ENCODE data around the gene SLC48A1.
A peak's percentile ranks its signal among the peaks of the same experiment; 100 is the strongest.

SLC48A1 gene

DNA sequence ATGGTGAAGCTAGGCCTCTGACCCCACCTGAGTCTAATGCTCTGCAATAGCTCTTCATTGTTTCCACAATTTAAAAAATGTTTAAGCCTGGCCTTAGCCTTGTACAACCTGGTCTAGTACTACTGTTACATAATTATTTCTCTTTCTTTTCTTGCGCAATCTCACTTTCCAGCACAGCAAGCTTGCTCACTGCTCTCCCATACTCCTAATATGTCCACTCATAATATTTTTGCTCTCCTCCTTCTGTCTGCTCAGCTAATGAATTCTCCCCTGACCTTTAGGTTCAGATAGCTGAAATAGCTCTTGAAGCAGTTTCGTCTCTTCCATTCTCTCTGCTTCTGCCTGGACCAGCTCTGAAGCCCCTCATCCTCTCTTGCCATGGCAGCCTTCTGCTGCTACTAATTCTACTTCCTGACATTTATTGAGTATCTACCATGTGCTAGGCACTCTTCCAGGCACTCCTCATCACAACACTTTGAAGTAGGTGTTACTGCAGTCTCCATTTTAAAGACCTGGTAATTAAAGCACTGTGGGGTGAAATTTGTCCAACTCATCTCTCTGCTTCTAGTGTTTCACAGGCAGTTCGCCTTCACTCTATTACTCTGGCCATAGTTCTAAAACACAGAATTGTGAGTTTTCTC is 2.8 kb upstream of the SLC48A1 start (continued):
- TF ChIP-seq BACH2 (CRISPR knock-in tag; IDR thresholded peaks at IDR 0.05; ENCODE audit: borderline replicate concordance): no peak

DNA sequence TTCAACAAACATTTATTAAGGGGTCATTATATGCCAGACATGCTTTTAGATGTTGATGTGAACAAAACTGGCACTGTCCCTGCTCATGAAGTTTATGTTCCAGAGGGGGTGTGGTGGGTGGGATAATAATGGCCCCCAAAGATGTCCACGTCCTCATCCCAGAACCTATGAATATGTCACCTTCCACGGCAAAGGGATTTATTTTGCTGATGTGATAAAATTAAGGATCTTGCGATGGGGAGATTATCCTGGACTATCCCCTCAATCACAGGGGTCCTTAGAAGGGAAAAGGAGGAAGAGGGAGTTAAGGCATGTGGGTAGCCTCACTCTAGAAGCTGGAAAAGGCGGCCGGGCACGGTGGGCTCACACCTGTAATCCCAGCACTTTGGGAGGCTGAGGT is 1.7 kb upstream of the SLC48A1 start:
- TF ChIP-seq ZFP3 (CRISPR knock-in tag; IDR thresholded peaks at IDR 0.05) (no peak), TOX (CRISPR knock-in tag; IDR thresholded peaks at IDR 0.05; ENCODE audit: borderline replicate concordance) (no peak), ZNF8 (CRISPR knock-in tag; IDR thresholded peaks at IDR 0.05) (no peak), ESRRG (CRISPR knock-in tag; IDR thresholded peaks at IDR 0.05) (no peak), TCF4 (CRISPR knock-in tag; IDR thresholded peaks at IDR 0.05; ENCODE audit: borderline replicate concordance) (no peak), BACH2 (CRISPR knock-in tag; IDR thresholded peaks at IDR 0.05; ENCODE audit: borderline replicate concordance) (no peak), OSR1 (CRISPR knock-in tag; IDR thresholded peaks at IDR 0.05) (no peak)
- ATAC-seq: no peak

DNA sequence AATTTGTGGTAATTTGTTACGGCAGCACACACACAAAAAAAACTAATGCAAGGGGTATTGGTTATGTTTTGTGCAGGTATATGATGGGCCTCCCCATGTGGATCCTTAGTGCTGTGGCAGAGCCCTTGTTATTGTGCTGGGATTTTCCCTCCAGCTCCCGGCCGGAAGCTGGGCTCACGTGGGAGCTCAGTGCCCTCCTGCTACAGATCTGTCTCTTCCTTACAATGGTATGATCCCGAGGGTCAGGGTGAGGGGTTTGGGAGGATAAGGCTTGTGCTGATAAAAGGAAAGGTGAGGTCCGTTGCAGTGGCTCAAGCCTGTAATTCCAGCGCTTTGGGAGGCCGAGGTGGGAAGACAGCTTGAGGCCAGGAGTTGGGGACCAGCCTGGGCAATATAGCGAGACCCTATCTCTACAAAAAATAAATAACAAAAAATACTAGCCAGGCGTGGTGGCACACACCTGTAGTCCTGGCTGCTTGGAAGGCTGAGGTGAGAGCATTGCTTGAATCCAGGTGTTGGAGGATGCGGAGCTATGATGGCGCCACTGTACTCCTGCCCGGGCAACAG is 861 bp upstream of the SLC48A1 start:
- no peak for ATAC-seq

DNA sequence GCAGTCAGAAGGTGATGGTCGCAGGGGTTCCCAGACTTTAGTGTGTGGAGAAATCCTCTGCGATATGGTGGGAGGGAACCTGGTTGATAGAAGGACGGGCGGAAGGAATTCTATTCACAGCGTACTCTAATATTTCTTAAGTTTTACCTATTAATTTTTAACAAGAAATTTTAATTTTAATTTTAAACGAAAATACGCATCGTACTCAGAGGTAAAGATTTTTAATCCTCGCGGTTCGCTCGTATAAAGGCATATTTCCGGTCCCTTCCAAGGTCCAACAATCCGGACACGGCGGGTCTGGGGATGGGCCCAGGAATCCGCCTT is 338 bp upstream of the SLC48A1 start:
- no peak for ATAC-seq
- TF ChIP-seq ZNF70 (CRISPR knock-in tag; IDR thresholded peaks at IDR 0.05) (no peak), SNAI2 (CRISPR knock-in tag; IDR thresholded peaks at IDR 0.05) (no peak)

More for the DNA sequence above, 861 bp upstream of the SLC48A1 start:
- TF ChIP-seq, protein P1, sequence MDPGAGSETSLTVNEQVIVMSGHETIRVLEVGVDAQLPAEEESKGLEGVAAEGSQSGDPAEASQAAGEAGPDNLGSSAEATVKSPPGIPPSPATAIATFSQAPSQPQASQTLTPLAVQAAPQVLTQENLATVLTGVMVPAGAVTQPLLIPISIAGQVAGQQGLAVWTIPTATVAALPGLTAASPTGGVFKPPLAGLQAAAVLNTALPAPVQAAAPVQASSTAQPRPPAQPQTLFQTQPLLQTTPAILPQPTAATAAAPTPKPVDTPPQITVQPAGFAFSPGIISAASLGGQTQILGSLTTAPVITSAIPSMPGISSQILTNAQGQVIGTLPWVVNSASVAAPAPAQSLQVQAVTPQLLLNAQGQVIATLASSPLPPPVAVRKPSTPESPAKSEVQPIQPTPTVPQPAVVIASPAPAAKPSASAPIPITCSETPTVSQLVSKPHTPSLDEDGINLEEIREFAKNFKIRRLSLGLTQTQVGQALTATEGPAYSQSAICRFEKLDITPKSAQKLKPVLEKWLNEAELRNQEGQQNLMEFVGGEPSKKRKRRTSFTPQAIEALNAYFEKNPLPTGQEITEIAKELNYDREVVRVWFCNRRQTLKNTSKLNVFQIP (CRISPR knock-in tag; IDR thresholded peaks at IDR 0.05; ENCODE audit: borderline replicate concordance, low read depth): no peak
- TF ChIP-seq OSR1 (CRISPR knock-in tag; IDR thresholded peaks at IDR 0.05) (no peak), SNAI2 (CRISPR knock-in tag; IDR thresholded peaks at IDR 0.05) (no peak), ESRRG (CRISPR knock-in tag; IDR thresholded peaks at IDR 0.05) (no peak), ARNTL (CRISPR knock-in tag; IDR thresholded peaks at IDR 0.05; ENCODE audit: borderline replicate concordance, low read depth) (no peak), TOX (CRISPR knock-in tag; IDR thresholded peaks at IDR 0.05; ENCODE audit: borderline replicate concordance) (no peak)
- TF ChIP-seq, protein P2, sequence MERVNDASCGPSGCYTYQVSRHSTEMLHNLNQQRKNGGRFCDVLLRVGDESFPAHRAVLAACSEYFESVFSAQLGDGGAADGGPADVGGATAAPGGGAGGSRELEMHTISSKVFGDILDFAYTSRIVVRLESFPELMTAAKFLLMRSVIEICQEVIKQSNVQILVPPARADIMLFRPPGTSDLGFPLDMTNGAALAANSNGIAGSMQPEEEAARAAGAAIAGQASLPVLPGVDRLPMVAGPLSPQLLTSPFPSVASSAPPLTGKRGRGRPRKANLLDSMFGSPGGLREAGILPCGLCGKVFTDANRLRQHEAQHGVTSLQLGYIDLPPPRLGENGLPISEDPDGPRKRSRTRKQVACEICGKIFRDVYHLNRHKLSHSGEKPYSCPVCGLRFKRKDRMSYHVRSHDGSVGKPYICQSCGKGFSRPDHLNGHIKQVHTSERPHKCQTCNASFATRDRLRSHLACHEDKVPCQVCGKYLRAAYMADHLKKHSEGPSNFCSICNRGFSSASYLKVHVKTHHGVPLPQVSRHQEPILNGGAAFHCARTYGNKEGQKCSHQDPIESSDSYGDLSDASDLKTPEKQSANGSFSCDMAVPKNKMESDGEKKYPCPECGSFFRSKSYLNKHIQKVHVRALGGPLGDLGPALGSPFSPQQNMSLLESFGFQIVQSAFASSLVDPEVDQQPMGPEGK (CRISPR knock-in tag; IDR thresholded peaks at IDR 0.05; ENCODE audit: borderline replicate concordance): no peak

DNA sequence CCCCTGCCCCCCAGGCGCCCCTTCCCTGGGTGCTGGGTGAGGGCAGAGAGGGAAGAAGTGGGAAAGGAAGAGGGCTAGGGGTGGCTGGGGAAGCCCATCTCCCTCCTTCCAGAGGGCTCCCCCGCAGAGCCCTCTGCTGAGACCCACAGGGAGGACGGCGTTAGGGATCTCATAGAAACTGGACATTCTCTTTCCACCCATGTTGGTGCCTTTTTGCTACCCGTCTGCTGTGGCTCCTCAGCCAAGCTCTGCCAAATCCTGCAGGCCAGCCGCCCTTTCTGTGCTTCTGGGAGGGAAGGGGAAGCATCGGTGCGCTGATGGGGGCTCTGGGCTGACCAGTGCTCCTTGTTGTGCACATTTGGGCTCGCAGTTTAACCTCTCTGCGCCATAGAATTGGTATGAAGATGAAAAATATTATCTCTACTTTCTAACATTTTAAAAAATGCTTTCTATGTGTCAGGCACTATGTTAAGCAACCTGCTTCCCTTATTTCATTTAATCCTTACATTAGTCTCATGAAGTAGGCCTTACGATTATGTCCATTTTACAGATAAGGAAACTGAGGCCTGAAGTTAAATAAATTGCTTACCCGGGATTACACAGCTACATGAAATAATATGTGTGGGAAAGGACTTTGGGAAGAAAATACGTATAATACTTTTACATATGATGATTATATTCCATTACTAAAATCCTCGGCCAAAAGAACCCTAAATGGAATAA is 981 bp downstream of the SLC48A1 start:
- peak; percentile 10 for ATAC-seq
- TF ChIP-seq ZFP3 (CRISPR knock-in tag; IDR thresholded peaks at IDR 0.05) (no peak), ISL1 (CRISPR knock-in tag; IDR thresholded peaks at IDR 0.05) (no peak), TOX (CRISPR knock-in tag; IDR thresholded peaks at IDR 0.05; ENCODE audit: borderline replicate concordance) (no peak), GLIS3 (CRISPR knock-in tag; IDR thresholded peaks at IDR 0.05) (no peak), ZNF8 (CRISPR knock-in tag; IDR thresholded peaks at IDR 0.05) (no peak), ZFP30 (CRISPR knock-in tag; IDR thresholded peaks at IDR 0.05) (no peak), RARB (CRISPR knock-in tag; IDR thresholded peaks at IDR 0.05) (no peak), ESRRG (CRISPR knock-in tag; IDR thresholded peaks at IDR 0.05) (no peak), OSR1 (CRISPR knock-in tag; IDR thresholded peaks at IDR 0.05) (no peak)
- TF ChIP-seq, protein P2 (CRISPR knock-in tag; IDR thresholded peaks at IDR 0.05; ENCODE audit: borderline replicate concordance): no peak
- TF ChIP-seq, protein P3, sequence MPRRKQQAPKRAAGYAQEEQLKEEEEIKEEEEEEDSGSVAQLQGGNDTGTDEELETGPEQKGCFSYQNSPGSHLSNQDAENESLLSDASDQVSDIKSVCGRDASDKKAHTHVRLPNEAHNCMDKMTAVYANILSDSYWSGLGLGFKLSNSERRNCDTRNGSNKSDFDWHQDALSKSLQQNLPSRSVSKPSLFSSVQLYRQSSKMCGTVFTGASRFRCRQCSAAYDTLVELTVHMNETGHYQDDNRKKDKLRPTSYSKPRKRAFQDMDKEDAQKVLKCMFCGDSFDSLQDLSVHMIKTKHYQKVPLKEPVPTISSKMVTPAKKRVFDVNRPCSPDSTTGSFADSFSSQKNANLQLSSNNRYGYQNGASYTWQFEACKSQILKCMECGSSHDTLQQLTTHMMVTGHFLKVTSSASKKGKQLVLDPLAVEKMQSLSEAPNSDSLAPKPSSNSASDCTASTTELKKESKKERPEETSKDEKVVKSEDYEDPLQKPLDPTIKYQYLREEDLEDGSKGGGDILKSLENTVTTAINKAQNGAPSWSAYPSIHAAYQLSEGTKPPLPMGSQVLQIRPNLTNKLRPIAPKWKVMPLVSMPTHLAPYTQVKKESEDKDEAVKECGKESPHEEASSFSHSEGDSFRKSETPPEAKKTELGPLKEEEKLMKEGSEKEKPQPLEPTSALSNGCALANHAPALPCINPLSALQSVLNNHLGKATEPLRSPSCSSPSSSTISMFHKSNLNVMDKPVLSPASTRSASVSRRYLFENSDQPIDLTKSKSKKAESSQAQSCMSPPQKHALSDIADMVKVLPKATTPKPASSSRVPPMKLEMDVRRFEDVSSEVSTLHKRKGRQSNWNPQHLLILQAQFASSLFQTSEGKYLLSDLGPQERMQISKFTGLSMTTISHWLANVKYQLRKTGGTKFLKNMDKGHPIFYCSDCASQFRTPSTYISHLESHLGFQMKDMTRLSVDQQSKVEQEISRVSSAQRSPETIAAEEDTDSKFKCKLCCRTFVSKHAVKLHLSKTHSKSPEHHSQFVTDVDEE (CRISPR knock-in tag; IDR thresholded peaks at IDR 0.05): no peak
- TF ChIP-seq, protein P4, sequence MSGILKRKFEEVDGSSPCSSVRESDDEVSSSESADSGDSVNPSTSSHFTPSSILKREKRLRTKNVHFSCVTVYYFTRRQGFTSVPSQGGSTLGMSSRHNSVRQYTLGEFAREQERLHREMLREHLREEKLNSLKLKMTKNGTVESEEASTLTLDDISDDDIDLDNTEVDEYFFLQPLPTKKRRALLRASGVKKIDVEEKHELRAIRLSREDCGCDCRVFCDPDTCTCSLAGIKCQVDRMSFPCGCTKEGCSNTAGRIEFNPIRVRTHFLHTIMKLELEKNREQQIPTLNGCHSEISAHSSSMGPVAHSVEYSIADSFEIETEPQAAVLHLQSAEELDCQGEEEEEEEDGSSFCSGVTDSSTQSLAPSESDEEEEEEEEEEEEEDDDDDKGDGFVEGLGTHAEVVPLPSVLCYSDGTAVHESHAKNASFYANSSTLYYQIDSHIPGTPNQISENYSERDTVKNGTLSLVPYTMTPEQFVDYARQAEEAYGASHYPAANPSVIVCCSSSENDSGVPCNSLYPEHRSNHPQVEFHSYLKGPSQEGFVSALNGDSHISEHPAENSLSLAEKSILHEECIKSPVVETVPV (CRISPR knock-in tag; IDR thresholded peaks at IDR 0.05): no peak
- TF ChIP-seq, protein P5, sequence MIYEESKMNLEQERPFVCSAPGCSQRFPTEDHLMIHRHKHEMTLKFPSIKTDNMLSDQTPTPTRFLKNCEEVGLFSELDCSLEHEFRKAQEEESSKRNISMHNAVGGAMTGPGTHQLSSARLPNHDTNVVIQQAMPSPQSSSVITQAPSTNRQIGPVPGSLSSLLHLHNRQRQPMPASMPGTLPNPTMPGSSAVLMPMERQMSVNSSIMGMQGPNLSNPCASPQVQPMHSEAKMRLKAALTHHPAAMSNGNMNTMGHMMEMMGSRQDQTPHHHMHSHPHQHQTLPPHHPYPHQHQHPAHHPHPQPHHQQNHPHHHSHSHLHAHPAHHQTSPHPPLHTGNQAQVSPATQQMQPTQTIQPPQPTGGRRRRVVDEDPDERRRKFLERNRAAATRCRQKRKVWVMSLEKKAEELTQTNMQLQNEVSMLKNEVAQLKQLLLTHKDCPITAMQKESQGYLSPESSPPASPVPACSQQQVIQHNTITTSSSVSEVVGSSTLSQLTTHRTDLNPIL (CRISPR knock-in tag; IDR thresholded peaks at IDR 0.05; ENCODE audit: low read depth): no peak
- TF ChIP-seq, protein P1 (CRISPR knock-in tag; IDR thresholded peaks at IDR 0.05; ENCODE audit: borderline replicate concordance, low read depth): no peak

All from SK-N-SH treated with all-trans-retinoic acid at 6 μM for 48 hours (cell line).